Loucy (cell line): ENCODE data around the gene SLC4A4.

ENCODE experiments used
- H2AFZ ChIP-seq: fragments of 200-600 bp; sonication (generic); 2 replicates; pipeline ENCODE4 v1.6.0; 2016; ENCODE audit warnings: antibody characterized with exemption, mild to moderate bottlenecking, low read length, moderate library complexity
- H3F3A ChIP-seq: fragments of 200-600 bp; 2 replicates; pipeline ENCODE4 v1.6.0; 2016; ENCODE audit warnings: antibody characterized with exemption, low read depth, mild to moderate bottlenecking
- H3K27me3 ChIP-seq: fragments of 200-600 bp; sonication (generic); 2 replicates; pipeline ENCODE4 v1.6.1; 2014; ENCODE audit warnings: low read length, mild to moderate bottlenecking; ENCODE audit not compliant: insufficient read depth, poor library complexity, severe bottlenecking
- H3K36me3 ChIP-seq: fragments of 200-600 bp; sonication (generic); 2 replicates; pipeline ENCODE4 v1.6.1; 2016; ENCODE audit warnings: low read length; ENCODE audit not compliant: insufficient read depth
- H3K4me1 ChIP-seq: fragments of 200-600 bp; sonication (generic); 2 replicates; pipeline ENCODE4 v1.5.1; 2014; ENCODE audit warnings: low read length, mild to moderate bottlenecking; ENCODE audit not compliant: insufficient read depth, poor library complexity, severe bottlenecking
- H3K4me2 ChIP-seq: fragments of 200-600 bp; sonication (generic); 2 replicates; pipeline ENCODE4 v1.6.0; 2014; ENCODE audit warnings: antibody characterized with exemption, low read length, low read depth, mild to moderate bottlenecking; ENCODE audit not compliant: poor library complexity, severe bottlenecking
- H3K4me3 ChIP-seq: fragments of 200-600 bp; sonication (generic); 2 replicates; pipeline ENCODE4 v1.5.1; 2014; ENCODE audit warnings: low read length, mild to moderate bottlenecking, mixed read lengths; ENCODE audit not compliant: poor library complexity, severe bottlenecking
- H3K79me2 ChIP-seq: fragments of 200-600 bp; sonication (generic); 2 replicates; pipeline ENCODE4 v1.6.1; 2014; ENCODE audit warnings: low read length; ENCODE audit not compliant: insufficient read depth
- H3K9ac ChIP-seq: fragments of 200-600 bp; sonication (generic); 2 replicates; pipeline ENCODE4 v1.6.0; 2014; ENCODE audit warnings: mild to moderate bottlenecking, low read depth, low read length, moderate library complexity; ENCODE audit not compliant: poor library complexity, severe bottlenecking
- H3K9me2 ChIP-seq: fragments of 200-600 bp; sonication (generic); replicated peaks from 2 replicates; pipeline ENCODE4 v1.6.1; 2016; ENCODE audit warnings: low read depth, low read length, mixed read lengths
- H3K9me3 ChIP-seq: fragments of 200-600 bp; sonication (generic); 2 replicates; pipeline ENCODE4 v1.6.1; 2014; ENCODE audit warnings: mild to moderate bottlenecking, antibody characterized with exemption, low read length, low read depth; ENCODE audit not compliant: insufficient read depth
- H4K20me1 ChIP-seq: fragments of 200-600 bp; sonication (generic); 2 replicates; pipeline ENCODE4 v1.6.0; 2014; ENCODE audit warnings: antibody characterized with exemption, low read length, mild to moderate bottlenecking; ENCODE audit not compliant: insufficient read depth, poor library complexity, severe bottlenecking
- EZH2phosphoT487 ChIP-seq: fragments of 200-600 bp; IDR thresholded peaks from 2 replicates; pipeline ENCODE4 v1.6.1; 2018; ENCODE audit warnings: antibody characterized with exemption, mild to moderate bottlenecking, moderate library complexity, borderline replicate concordance
- TF ChIP-seq, protein P1 (sequence below): fragments of 200-600 bp; sonication (generic); conservative IDR thresholded peaks from 2 replicates; pipeline ENCODE4 v1.5.1; 2014; ENCODE audit warnings: mild to moderate bottlenecking, antibody characterized with exemption, low read length

Gene SLC4A4

DNA sequence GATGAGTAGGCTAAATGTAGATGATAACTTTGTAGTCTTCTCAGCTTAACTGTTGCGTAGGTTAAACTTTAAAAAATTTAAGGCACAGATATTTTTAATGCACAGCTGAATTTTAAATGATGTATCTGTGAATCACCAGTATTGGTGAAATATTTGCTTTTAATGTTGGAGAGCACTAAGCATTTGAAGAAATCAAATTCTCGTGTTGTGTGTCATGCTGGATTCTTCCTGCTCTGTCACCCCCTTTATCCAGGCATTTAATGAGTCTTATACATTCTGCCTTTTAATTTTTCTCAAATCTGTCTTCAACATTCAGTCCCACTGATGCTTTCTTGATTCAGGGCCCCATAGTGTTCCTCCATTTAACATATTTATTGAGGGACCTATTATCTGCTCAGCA is 76.7 kb downstream of the SLC4A4 start:
- no peak overlapping the region for H3K4me2 ChIP-seq
- H3K79me2 ChIP-seq = no peaks in the 10 kb centered on the region
- H3K36me3 ChIP-seq = 0 out of 2 replicates have a peak, but pooled peaks cover 4% of the 10 kb centered on the region
- no peaks in the 10 kb centered on the region for H3F3A ChIP-seq
- no peaks in the 10 kb centered on the region for H3K4me1 ChIP-seq
- H3K9me3 ChIP-seq = no peaks in the 10 kb centered on the region
- no peak for TF ChIP-seq EZH2phosphoT487
- TF ChIP-seq, protein P1, sequence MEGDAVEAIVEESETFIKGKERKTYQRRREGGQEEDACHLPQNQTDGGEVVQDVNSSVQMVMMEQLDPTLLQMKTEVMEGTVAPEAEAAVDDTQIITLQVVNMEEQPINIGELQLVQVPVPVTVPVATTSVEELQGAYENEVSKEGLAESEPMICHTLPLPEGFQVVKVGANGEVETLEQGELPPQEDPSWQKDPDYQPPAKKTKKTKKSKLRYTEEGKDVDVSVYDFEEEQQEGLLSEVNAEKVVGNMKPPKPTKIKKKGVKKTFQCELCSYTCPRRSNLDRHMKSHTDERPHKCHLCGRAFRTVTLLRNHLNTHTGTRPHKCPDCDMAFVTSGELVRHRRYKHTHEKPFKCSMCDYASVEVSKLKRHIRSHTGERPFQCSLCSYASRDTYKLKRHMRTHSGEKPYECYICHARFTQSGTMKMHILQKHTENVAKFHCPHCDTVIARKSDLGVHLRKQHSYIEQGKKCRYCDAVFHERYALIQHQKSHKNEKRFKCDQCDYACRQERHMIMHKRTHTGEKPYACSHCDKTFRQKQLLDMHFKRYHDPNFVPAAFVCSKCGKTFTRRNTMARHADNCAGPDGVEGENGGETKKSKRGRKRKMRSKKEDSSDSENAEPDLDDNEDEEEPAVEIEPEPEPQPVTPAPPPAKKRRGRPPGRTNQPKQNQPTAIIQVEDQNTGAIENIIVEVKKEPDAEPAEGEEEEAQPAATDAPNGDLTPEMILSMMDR = no peak
- H3K9ac ChIP-seq = no peak overlapping the region
- no peaks in the 10 kb centered on the region for H4K20me1 ChIP-seq
- H3K4me3 ChIP-seq = no peak overlapping the region
- no peaks in the 10 kb centered on the region for H3K9me2 ChIP-seq
- H2AFZ ChIP-seq = no peak overlapping the region
- no peaks in the 10 kb centered on the region for H3K27me3 ChIP-seq

DNA sequence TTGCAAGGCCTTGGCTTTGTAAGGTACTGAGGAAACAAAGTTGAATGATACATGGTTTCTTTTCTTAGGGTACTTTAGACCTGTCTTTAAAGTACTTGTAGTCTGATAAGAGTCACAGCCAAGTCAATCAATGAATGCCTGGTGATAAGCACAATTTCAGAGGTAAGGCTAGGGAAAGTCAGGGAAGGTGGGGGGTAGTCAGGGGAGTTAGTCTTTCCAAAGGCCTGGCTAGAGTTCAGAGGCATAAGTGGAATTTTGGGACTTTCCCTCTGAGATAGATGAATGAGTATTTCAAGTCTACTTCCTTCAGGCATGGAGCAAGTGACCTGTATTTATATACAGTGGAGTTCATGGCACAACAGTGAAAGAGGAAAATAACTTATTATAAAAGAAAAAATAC is 78.3 kb downstream of the SLC4A4 start:
- H3K9me3 ChIP-seq = no peaks in the 10 kb centered on the region
- H4K20me1 ChIP-seq = no peaks in the 10 kb centered on the region
- no peaks in the 10 kb centered on the region for H3K9me2 ChIP-seq
- H3K79me2 ChIP-seq = no peaks in the 10 kb centered on the region
- H3F3A ChIP-seq = no peaks in the 10 kb centered on the region
- no peak overlapping the region for H2AFZ ChIP-seq
- TF ChIP-seq, protein P1 = no peak
- no peak for TF ChIP-seq EZH2phosphoT487
- no peaks in the 10 kb centered on the region for H3K4me1 ChIP-seq
- H3K36me3 ChIP-seq = 0 out of 2 replicates have a peak, but pooled peaks cover 4% of the 10 kb centered on the region
- H3K27me3 ChIP-seq = no peaks in the 10 kb centered on the region
- no peak overlapping the region for H3K4me2 ChIP-seq
- H3K9ac ChIP-seq = no peak overlapping the region
- no peak overlapping the region for H3K4me3 ChIP-seq

DNA sequence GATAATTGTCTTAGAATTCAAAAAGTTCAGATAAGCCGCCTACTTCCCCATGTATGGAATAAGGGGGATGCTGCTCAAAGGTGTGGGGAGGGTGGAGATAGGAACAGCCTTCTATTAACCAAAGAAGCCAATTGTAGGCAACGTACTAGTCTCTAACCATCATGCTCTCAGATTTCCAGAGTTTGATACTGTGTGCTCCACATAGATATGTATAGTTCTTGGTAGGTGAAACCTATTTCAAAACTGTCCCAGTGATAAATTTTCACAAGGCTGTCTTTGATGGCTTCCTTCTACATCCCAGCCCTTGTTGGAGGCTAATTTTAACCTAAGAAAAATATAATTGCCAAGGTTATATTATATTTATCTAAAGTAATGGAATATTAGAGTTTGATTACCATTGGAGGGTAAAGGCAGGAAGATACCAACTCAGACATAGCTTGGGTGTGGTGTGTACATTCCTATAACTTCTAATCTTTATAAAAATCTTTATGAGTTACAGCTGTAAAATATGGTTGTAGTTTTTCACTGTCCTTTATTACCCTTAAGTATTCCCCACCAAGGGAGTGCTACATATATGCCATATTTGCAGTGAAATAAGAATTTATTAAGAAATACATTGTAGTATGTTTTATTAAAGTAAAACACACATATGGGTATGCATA is 87.7 kb downstream of the SLC4A4 start:
- H3K9ac ChIP-seq = no peak overlapping the region
- no peaks in the 10 kb centered on the region for H4K20me1 ChIP-seq
- no peak overlapping the region for H2AFZ ChIP-seq
- no peak overlapping the region for H3K4me2 ChIP-seq
- TF ChIP-seq, protein P1 = no peak
- TF ChIP-seq EZH2phosphoT487 = no peak
- H3K27me3 ChIP-seq = no peaks in the 10 kb centered on the region
- H3K9me2 ChIP-seq = no peaks in the 10 kb centered on the region
- H3K4me1 ChIP-seq = peaks cover 11% of the 10 kb centered on the region
- H3K36me3 ChIP-seq = no peaks in the 10 kb centered on the region
- no peak overlapping the region for H3K4me3 ChIP-seq
- no peaks in the 10 kb centered on the region for H3K9me3 ChIP-seq
- H3F3A ChIP-seq = no peaks in the 10 kb centered on the region
- H3K79me2 ChIP-seq = no peaks in the 10 kb centered on the region
